ENCODE data around the gene USP54.

GRCh38 chr10:73635781-73636180 lies 44.6 kb upstream of the USP54 start:
- TF ChIP-seq GATA3 (IDR thresholded peaks at IDR 0.05; ENCODE audit: low read depth, low read length), result no peak
- TF ChIP-seq GATA2 (IDR thresholded peaks at IDR 0.05; ENCODE audit: low read depth, low read length), result no peak
